Nephron progenitor cell (in vitro differentiated cells): ENCODE measurements around the gene FLCN.
"Not testable (repeated sequence)": the region's sequence is repeated elsewhere in the genome, so short reads cannot be mapped to it uniquely, and the experiment has no call there.

Experiments used
- DNase-seq: peaks from one replicate; pipeline ENCODE4 v3.0.0; 2021
- H3K27ac Mint-ChIP-seq: 2 replicates; pipeline ENCODE4 v1.8.0; 2021; ENCODE audit warnings: mild to moderate bottlenecking, moderate library complexity, mixed read lengths
- H3K27me3 Mint-ChIP-seq: 2 replicates; pipeline ENCODE4 v1.8.0; 2021; ENCODE audit warnings: mild to moderate bottlenecking, low read depth, mixed read lengths; ENCODE audit not compliant: poor library complexity
- H3K36me3 Mint-ChIP-seq: 2 replicates; pipeline ENCODE4 v1.8.0; 2021; ENCODE audit warnings: low read depth, mixed read lengths
- H3K4me1 Mint-ChIP-seq: 2 replicates; pipeline ENCODE4 v1.8.0; 2021; ENCODE audit warnings: mixed read lengths
- H3K4me3 Mint-ChIP-seq: 2 replicates; pipeline ENCODE4 v1.8.0; 2021; ENCODE audit warnings: mild to moderate bottlenecking, moderate library complexity, mixed read lengths
- H3K9me3 Mint-ChIP-seq: 2 replicates; pipeline ENCODE4 v1.8.0; 2021; ENCODE audit warnings: mild to moderate bottlenecking, moderate library complexity, mixed read lengths
- TF ChIP-seq, protein P1 (sequence below): fragments of 200-600 bp; sonication (generic); IDR thresholded peaks from 2 replicates; pipeline ENCODE4 v1.5.0; 2021; ENCODE audit warnings: antibody characterized with exemption

FLCN gene

DNA sequence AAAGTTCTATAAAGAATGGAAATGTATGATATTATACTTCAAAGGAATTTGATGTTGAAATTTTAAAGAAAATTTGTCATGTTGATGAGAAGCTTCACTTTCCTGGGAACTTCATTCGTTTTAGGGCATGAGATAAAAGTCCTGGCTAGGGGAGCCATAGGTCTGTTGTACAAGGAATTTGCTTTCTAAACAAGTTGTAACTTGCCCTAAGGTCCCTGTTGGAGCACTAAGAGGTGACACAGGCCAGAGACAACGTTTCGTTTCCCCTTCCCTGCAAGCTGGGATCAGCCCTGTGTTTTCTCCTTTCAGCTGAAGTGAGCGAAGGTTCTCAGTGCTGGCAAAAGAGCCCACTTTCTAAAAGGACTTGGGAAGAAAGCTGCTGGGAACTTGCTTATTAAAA, 47.4 kb downstream of the FLCN start:
- peaks cover 31% of the 10 kb centered on the region for H3K36me3 Mint-ChIP-seq
- H3K4me3 Mint-ChIP-seq, result no peak overlapping the region
- H3K27ac Mint-ChIP-seq, result no peak overlapping the region
- TF ChIP-seq, protein P1, sequence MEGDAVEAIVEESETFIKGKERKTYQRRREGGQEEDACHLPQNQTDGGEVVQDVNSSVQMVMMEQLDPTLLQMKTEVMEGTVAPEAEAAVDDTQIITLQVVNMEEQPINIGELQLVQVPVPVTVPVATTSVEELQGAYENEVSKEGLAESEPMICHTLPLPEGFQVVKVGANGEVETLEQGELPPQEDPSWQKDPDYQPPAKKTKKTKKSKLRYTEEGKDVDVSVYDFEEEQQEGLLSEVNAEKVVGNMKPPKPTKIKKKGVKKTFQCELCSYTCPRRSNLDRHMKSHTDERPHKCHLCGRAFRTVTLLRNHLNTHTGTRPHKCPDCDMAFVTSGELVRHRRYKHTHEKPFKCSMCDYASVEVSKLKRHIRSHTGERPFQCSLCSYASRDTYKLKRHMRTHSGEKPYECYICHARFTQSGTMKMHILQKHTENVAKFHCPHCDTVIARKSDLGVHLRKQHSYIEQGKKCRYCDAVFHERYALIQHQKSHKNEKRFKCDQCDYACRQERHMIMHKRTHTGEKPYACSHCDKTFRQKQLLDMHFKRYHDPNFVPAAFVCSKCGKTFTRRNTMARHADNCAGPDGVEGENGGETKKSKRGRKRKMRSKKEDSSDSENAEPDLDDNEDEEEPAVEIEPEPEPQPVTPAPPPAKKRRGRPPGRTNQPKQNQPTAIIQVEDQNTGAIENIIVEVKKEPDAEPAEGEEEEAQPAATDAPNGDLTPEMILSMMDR, result no peak
- peaks cover 3% of the 10 kb centered on the region for H3K27me3 Mint-ChIP-seq
- H3K4me1 Mint-ChIP-seq, result peaks cover 18% of the 10 kb centered on the region
- H3K9me3 Mint-ChIP-seq, result no peaks in the 10 kb centered on the region
- DNase-seq, result no peak

DNA sequence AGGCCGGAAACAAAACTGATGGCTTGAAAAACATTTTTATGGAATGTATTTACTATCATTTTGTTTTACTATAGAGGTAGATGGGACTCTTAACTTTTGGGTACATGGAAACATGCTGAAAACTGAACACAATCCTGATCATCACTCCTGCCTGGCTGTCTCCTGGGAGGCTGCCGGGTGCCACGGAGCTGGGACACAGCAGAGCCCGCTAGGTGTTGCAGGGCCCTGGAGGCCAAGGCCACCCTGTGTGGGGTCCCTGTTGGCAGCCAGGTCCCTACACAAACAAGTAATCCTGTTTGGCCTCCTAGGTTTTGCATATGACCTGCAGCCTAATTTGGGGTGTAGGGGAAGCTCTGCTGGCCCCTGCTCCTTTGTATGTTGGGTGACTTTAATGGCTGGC, 48.4 kb downstream of the FLCN start:
- Mint-ChIP-seq H3K27ac (no peak overlapping the region), H3K27me3 (peaks cover 3% of the 10 kb centered on the region), H3K36me3 (peaks cover 38% of the 10 kb centered on the region), H3K9me3 (no peaks in the 10 kb centered on the region), H3K4me3 (no peak overlapping the region), H3K4me1 (peaks cover 18% of the 10 kb centered on the region)
- no peak for DNase-seq
- TF ChIP-seq, protein P1, result no peak

DNA sequence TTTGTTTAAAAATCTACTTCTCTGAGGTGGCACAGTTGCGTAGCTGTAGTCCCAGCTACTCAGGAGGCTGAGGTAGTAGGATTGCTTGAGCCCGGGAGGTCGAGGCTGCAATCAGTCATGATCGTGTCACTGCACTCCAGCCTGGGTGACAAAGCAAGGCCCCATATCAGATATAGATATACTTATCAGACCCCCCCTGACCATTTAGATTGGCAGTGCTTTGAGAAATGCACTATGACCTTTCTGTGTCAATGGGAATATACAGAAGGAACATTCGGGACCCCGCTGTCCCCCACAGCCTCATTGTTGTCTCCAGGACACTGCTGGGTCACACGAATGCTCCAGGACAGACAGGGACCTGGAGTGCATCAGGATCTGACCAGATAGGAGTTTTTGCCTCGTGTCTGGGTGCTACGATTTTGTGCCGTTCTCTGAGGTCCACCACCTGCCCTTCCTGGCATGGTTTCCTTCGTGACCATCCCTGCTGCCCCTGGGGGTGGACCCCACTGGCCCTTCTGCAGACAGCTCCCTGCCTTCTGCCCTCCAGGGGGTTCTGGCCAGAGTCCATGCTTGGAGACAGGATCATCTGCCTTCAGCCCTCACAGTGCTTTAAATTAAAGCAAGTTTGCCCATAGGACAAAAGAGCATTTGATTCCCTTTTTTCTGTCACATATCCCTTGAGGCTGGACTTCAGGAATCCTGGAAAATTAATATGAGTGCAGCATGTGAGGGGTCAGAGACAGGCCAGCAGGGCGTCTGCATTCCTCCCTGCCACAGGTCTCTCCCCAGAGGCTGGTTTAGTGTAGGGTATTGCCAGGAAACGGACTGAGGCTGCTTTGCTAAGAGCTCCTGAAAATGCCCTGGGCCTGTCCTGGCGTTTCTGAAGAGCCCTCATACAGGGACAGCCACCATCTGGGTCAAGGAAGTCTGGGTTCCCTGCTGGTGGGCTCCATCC, 50.1 kb downstream of the FLCN start:
- no peak for DNase-seq
- H3K9me3 Mint-ChIP-seq, result no peaks in the 10 kb centered on the region
- H3K27ac Mint-ChIP-seq, result peak overlapping the region; percentile 87
- H3K36me3 Mint-ChIP-seq, result peaks cover 44% of the 10 kb centered on the region
- TF ChIP-seq, protein P1, result no peak
- peaks cover 3% of the 10 kb centered on the region for H3K27me3 Mint-ChIP-seq
- H3K4me1 Mint-ChIP-seq, result peaks cover 18% of the 10 kb centered on the region
- H3K4me3 Mint-ChIP-seq, result no peak overlapping the region

DNA sequence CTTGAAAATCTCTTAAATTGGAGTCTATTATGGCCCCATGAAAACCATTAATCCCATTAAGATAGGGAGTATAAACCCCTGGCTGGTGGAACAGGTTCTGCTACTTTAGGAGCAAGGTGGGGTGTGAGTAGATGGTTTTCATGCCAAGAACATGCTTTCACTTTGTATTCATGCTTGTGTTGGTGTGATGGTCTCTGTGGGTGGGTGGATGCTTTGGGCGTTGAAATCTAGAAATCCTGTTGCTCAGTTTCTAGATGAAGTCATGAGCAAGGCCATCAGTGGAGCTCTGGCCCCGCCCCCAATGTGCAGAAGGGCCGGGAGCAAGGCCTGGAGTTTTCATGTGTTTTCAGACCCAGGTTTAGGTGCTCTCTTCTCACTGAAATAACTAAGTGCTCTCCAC, 50.9 kb downstream of the FLCN start:
- Mint-ChIP-seq H3K4me1 (peaks cover 14% of the 10 kb centered on the region), H3K27me3 (peaks cover under 1% of the 10 kb centered on the region), H3K27ac (peak overlapping the region; percentile 17), H3K36me3 (peaks cover 51% of the 10 kb centered on the region), H3K4me3 (no peak overlapping the region), H3K9me3 (no peaks in the 10 kb centered on the region)
- TF ChIP-seq, protein P1, result no peak
- no peak for DNase-seq

DNA sequence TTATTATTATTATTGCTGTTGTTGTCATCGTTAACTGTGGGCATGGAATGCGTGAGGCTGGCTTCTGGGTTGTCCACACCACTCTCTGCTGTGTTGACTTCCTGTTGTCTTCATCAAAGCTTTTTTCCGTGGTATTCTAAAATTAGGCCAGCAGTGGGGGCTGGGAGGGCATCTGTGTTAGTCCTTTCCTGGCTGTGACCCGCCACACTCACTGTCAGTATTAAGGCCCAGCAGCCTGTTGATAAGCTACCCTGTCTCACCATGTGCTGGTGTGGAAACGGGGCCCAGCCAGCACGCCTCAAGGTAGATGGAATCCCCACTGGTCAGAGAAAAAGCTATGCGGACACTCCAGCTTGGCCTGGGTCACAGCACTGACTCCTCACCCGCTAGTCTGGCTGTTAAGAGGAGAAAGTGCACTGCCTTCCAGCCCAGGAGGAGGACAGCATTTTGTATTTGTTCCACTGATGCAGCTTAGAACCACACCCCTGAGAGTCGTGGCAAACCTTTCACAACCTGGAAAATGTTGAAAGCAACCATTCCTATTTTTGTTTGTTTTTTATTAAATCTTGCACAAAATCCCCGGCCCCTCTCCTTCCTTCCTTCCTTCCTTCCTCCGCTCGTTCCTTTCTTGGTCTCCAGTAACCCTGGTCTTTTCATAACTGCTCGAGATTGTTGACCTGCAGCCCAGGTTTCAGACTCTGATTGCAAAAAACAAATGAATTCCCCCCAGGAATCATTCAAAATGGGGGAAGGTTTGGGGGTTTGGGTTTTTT, 51.8 kb downstream of the FLCN start:
- H3K9me3 Mint-ChIP-seq, H3K4me3 Mint-ChIP-seq, H3K27me3 Mint-ChIP-seq, DNase-seq, H3K27ac Mint-ChIP-seq: not testable (repeated sequence)
- Mint-ChIP-seq H3K4me1 (peaks cover 12% of the 10 kb centered on the region), H3K36me3 (peaks cover 59% of the 10 kb centered on the region)

DNA sequence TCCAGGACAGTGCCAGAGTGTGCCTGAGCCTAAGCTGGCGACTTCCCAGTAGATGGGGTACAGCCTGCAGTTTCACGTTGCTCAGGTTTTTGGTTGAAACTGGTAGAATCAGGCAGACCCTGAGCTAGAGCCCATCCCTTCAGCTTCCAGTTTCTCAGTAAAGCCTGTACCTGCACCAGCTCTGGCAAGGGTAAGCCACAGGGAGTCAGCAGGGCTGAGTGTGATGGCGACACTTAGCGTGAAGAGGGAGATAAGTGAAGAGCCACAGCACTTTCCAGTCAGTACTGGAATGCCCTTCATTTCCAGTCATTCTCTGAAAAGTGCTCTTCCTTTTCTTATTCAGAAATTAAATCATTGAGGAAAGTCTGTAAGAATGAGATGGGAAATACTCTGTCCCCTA, 53.2 kb downstream of the FLCN start:
- TF ChIP-seq, protein P1, result no peak
- H3K4me3 Mint-ChIP-seq, result no peak overlapping the region
- H3K27me3 Mint-ChIP-seq, result no peaks in the 10 kb centered on the region
- H3K4me1 Mint-ChIP-seq, result peaks cover 12% of the 10 kb centered on the region
- no peak for DNase-seq
- H3K9me3 Mint-ChIP-seq, result no peaks in the 10 kb centered on the region
- H3K36me3 Mint-ChIP-seq, result peaks cover 57% of the 10 kb centered on the region
- no peak overlapping the region for H3K27ac Mint-ChIP-seq
